Nephron progenitor cell (in vitro differentiated cells): ENCODE results near the gene ELAVL1.

Source experiments
- DNase-seq: peaks from one replicate; pipeline ENCODE4 v3.0.0; 2021
- H3K27ac Mint-ChIP-seq: 2 replicates; pipeline ENCODE4 v1.8.0; 2021; ENCODE audit warnings: mild to moderate bottlenecking, moderate library complexity, mixed read lengths
- H3K27me3 Mint-ChIP-seq: 2 replicates; pipeline ENCODE4 v1.8.0; 2021; ENCODE audit warnings: mild to moderate bottlenecking, low read depth, mixed read lengths; ENCODE audit not compliant: poor library complexity
- H3K36me3 Mint-ChIP-seq: 2 replicates; pipeline ENCODE4 v1.8.0; 2021; ENCODE audit warnings: low read depth, mixed read lengths
- H3K4me1 Mint-ChIP-seq: 2 replicates; pipeline ENCODE4 v1.8.0; 2021; ENCODE audit warnings: mixed read lengths
- H3K4me3 Mint-ChIP-seq: 2 replicates; pipeline ENCODE4 v1.8.0; 2021; ENCODE audit warnings: mild to moderate bottlenecking, moderate library complexity, mixed read lengths
- H3K9me3 Mint-ChIP-seq: 2 replicates; pipeline ENCODE4 v1.8.0; 2021; ENCODE audit warnings: mild to moderate bottlenecking, moderate library complexity, mixed read lengths
- TF ChIP-seq, protein P1 (sequence below): fragments of 200-600 bp; sonication (generic); IDR thresholded peaks from 2 replicates; pipeline ENCODE4 v1.5.0; 2021; ENCODE audit warnings: antibody characterized with exemption

Gene ELAVL1

DNA sequence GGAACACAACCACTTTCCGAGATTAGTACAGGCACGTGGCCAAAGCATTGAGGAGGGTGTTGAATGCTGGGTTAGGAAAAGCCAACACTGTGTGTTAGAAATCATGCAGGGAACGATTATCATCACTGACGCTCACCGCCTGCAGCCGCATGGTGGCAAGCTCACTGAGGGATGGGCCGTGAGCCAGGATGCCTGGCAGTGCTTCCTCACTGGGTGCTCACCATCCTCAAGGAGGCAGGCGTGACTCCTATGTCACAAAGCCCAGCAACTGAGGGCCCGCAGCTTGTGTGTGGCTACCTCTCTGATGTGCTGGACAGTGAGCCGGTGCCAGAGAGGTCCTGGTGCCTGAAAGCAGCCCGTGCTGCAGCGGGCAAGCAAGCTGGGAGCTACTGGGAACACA, 31.6 kb downstream of the ELAVL1 start:
- Mint-ChIP-seq H3K36me3 (peaks cover 46% of the 10 kb centered on the region), H3K4me1 (peaks cover 9% of the 10 kb centered on the region), H3K27ac (no peak overlapping the region), H3K9me3 (no peaks in the 10 kb centered on the region), H3K27me3 (no peaks in the 10 kb centered on the region), H3K4me3 (no peak overlapping the region)
- DNase-seq = no peak
- TF ChIP-seq, protein P1, sequence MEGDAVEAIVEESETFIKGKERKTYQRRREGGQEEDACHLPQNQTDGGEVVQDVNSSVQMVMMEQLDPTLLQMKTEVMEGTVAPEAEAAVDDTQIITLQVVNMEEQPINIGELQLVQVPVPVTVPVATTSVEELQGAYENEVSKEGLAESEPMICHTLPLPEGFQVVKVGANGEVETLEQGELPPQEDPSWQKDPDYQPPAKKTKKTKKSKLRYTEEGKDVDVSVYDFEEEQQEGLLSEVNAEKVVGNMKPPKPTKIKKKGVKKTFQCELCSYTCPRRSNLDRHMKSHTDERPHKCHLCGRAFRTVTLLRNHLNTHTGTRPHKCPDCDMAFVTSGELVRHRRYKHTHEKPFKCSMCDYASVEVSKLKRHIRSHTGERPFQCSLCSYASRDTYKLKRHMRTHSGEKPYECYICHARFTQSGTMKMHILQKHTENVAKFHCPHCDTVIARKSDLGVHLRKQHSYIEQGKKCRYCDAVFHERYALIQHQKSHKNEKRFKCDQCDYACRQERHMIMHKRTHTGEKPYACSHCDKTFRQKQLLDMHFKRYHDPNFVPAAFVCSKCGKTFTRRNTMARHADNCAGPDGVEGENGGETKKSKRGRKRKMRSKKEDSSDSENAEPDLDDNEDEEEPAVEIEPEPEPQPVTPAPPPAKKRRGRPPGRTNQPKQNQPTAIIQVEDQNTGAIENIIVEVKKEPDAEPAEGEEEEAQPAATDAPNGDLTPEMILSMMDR = no peak

DNA sequence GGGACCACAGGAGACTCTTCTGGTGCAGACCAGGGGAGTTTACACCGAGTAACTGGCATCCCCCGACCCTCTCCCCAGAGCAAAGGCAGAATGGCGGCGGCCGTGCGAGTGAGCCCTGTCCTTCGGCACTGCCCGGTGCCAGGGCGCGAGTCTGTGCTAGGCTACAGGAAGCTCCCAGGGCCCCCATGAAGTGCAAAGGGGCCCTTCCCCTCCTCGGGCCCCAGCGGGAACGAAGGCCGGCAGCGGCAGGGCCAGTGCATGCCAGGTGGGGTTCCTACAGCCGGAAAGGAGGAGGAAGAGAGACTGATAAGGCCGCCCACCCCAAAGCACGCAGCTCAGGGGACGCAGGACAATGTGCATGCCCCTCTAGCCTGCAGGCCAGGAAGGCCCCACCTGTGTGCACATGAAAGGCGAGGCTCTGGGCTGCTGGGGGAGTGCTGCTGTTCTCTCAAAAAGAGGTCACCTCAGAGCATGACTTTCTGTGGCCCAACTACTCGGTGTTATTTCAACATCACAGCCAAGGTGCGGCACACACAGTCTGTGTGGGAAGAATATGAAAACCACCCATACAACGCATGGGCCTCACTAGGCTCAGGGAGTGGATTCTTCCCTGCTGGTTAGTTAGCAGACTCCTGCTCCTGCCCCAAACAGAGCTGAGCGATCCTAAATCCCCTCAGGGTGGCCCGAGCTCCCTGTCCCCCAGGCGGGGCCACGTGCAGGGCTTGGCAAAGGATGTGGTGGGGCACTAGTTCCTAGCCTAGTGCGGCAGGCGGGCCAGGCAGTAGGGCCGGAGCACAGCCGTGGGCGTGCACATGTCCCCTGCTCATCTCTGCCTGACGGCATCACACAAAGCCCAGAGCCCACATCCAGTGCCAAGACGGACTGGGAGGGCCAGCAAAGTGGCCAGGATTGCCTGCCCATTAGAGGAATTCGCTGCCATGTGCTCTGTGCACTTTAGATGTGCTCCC, 33.6 kb downstream of the ELAVL1 start:
- TF ChIP-seq, protein P1 = no peak
- H3K36me3 Mint-ChIP-seq = peaks cover 48% of the 10 kb centered on the region
- no peaks in the 10 kb centered on the region for H3K27me3 Mint-ChIP-seq
- no peaks in the 10 kb centered on the region for H3K9me3 Mint-ChIP-seq
- no peak overlapping the region for H3K27ac Mint-ChIP-seq
- no peaks in the 10 kb centered on the region for H3K4me1 Mint-ChIP-seq
- no peak overlapping the region for H3K4me3 Mint-ChIP-seq
- DNase-seq = no peak

DNA sequence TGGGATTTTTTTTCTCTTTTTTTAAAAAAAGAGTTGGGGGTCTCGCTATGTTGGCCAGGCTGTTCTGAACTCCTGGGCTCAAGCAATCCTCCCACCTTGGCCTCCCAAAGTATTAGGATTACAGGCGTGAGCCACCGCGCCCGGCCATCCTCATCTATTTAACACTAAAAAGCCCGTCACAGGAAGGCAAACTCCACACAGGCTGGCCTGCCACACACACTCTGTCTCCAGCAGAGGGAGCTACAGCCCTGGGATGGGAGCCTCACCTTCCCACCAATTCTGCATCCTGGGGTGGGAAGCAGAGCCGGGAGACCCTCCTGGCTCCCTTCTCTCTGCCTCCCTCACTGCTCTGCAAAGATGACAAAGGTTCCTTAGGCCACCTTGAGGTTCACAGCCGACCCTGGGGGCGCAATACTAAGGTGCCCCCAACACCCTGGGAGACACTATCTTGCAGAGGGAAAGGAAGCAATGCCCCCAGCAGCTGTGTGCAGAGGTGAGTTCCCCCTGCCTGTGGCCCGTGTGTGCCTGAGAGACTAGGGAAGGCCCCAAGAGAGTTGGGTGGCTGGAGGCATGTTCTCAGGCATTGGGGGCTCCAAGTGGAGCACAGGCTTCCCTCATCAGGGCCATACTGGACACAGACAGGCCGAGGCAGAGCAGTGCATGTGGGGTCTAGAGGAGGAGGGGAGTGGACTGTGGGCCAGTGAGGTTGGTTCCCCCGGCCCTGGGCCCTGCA, 34.6 kb downstream of the ELAVL1 start:
- Mint-ChIP-seq H3K27ac (peak overlapping the region; percentile 57), H3K4me1 (no peaks in the 10 kb centered on the region), H3K36me3 (peaks cover 50% of the 10 kb centered on the region), H3K4me3 (no peak overlapping the region), H3K9me3 (no peaks in the 10 kb centered on the region), H3K27me3 (no peaks in the 10 kb centered on the region)
- peak; percentile 65 for DNase-seq
- TF ChIP-seq, protein P1 = peak; percentile 80

DNA sequence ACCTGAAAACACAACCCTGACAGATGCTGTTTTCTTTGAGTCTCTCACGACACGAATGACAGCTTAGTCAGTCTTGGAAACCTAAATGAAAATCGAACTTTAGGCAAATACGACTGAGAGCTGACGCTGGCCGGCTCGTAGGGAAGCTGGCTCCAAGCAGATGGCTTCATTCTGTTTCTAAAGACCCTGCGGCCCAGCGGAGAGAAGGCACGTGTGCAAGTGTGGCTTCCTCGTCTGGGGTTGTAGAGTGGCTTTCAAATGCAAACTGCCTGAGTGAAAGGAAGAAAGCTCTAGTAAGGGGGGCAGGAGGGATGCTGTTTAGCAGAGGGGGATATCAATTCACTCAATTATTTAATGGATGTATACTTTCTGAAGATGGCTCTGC, 35.9 kb downstream of the ELAVL1 start:
- Mint-ChIP-seq H3K9me3 (no peaks in the 10 kb centered on the region), H3K27me3 (no peaks in the 10 kb centered on the region), H3K27ac (no peak overlapping the region), H3K4me3 (no peak overlapping the region), H3K36me3 (peaks cover 50% of the 10 kb centered on the region), H3K4me1 (no peaks in the 10 kb centered on the region)
- no peak for DNase-seq
- TF ChIP-seq, protein P1 = no peak

DNA sequence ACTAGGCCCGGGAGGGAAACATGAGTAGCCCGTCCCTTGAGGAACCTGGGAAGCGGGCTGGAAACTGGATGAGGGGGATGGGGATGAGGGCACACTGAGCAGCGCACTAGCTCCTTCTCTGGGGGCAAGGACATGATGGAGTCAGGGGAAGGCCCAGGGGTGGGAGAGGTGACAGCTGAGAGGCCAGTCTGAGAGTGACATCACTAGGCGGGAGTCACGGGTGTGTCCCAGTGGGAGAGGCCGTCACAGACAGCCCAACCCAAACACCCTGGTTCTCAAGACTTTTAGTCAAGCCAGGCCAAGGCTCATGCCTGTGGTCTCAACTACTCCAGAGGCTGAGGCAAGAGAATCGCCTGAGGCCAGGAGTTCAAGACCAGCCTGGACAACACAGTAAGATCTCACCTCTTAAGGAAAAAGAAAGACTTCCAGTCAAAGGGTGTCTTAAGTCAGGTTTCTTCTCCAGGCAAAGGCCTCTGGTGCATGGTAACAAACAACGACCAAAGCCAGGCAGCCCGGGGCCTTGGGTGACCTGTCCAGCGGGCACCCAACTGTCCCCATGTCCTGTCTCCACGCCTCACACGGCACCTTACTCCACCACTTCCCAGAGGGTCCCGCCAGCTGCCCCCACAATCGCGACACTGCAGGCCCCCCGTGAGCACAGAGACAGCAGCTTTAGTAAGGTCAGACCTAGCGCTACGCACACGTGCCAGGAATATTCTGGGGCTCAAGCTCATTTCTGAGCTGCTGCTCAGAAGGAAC, 36.5 kb downstream of the ELAVL1 start:
- TF ChIP-seq, protein P1 = no peak
- peaks cover 44% of the 10 kb centered on the region for H3K36me3 Mint-ChIP-seq
- peak overlapping the region; percentile 89 for H3K27ac Mint-ChIP-seq
- no peak for DNase-seq
- H3K4me3 Mint-ChIP-seq = no peak overlapping the region
- H3K9me3 Mint-ChIP-seq = no peaks in the 10 kb centered on the region
- H3K27me3 Mint-ChIP-seq = no peaks in the 10 kb centered on the region
- no peaks in the 10 kb centered on the region for H3K4me1 Mint-ChIP-seq
